OCI-LY3 (cell line): Measurements from ENCODE around the gene GPR27.

ENCODE experiments used
- H2AFZ ChIP-seq: fragments of 200-600, 300-600 bp; shearing (Covaris generic); 2 replicates; pipeline ENCODE4 v1.6.0; 2014; ENCODE audit warnings: antibody characterized with exemption, low read depth, low read length
- H3K27ac ChIP-seq: fragments of 200-600, 300-600 bp; sonication (generic); 2 replicates; pipeline ENCODE4 v1.5.1; 2014; ENCODE audit warnings: mild to moderate bottlenecking, low read length, moderate library complexity, mixed read lengths
- H3K27me3 ChIP-seq: fragments of 200-600, 300-600 bp; sonication (generic); 2 replicates; pipeline ENCODE4 v1.6.1; 2014; ENCODE audit warnings: low read depth, low read length, mixed read lengths
- H3K36me3 ChIP-seq: fragments of 200-600, 300-600 bp; sonication (generic); replicated peaks from 2 replicates; pipeline ENCODE3; 2014; ENCODE audit warnings: low read depth, low read length, mixed read lengths
- H3K4me1 ChIP-seq: fragments of 300-600, 200-600 bp; sonication (generic); 2 replicates; pipeline ENCODE4 v1.6.1; 2014; ENCODE audit warnings: low read length, mixed read lengths
- H3K4me2 ChIP-seq: fragments of 200-600, 300-600 bp; sonication (generic); 2 replicates; pipeline ENCODE4 v1.6.1; 2014; ENCODE audit warnings: low read length, mixed read lengths
- H3K4me3 ChIP-seq: fragments of 300-600, 200-600 bp; sonication (generic); 2 replicates; pipeline ENCODE4 v1.5.1; 2014; ENCODE audit warnings: antibody characterized with exemption, mild to moderate bottlenecking, low read length, moderate library complexity
- H3K79me2 ChIP-seq: fragments of 300-600, 200-600 bp; shearing (Covaris generic); 2 replicates; pipeline ENCODE4 v1.6.1; 2014; ENCODE audit warnings: mild to moderate bottlenecking, low read length, mixed read lengths
- H3K9ac ChIP-seq: fragments of 300-600, 200-600 bp; shearing (Covaris generic); 2 replicates; pipeline ENCODE4 v1.6.0; 2014; ENCODE audit warnings: mild to moderate bottlenecking, low read length, moderate library complexity
- H3K9me3 ChIP-seq: fragments of 200-600, 300-600 bp; shearing (Covaris generic); 2 replicates; pipeline ENCODE4 v1.6.1; 2014; ENCODE audit warnings: low read length, mixed read lengths; ENCODE audit not compliant: insufficient read depth
- H4K20me1 ChIP-seq: fragments of 200-600, 300-600 bp; sonication (generic); 2 replicates; pipeline ENCODE4 v1.6.1; 2016; ENCODE audit warnings: low read length, mixed read lengths; ENCODE audit not compliant: insufficient read depth
- CTCF ChIP-seq: fragments of 200-600, 300-600 bp; sonication (generic); IDR thresholded peaks from 2 replicates; pipeline ENCODE4 v1.5.1; 2014; ENCODE audit warnings: antibody characterized with exemption, low read length, low read depth
- EZH2phosphoT487 ChIP-seq: fragments of 200-600 bp; shearing (Covaris generic); IDR thresholded peaks from 2 replicates; pipeline ENCODE4 v1.6.1; 2018; ENCODE audit warnings: antibody characterized with exemption, mixed run types, low read depth

GPR27 gene

GRCh38 chr3:71776538-71776937, 22.9 kb downstream of the GPR27 start:
- Histone ChIP-seq H2AFZ (no peak overlapping the region), H3K27ac (no peak overlapping the region), H3K36me3 (no peaks in the 10 kb centered on the region), H3K4me2 (no peak overlapping the region), H4K20me1 (no peaks in the 10 kb centered on the region), H3K27me3 (peaks cover 7% of the 10 kb centered on the region; the same call in 1 of the 2 replicates), H3K79me2 (no peaks in the 10 kb centered on the region), H3K9me3 (no peaks in the 10 kb centered on the region), H3K4me1 (peaks cover 11% of the 10 kb centered on the region), H3K9ac (no peak overlapping the region), H3K4me3 (no peak overlapping the region)
- TF ChIP-seq CTCF = no peak
- TF ChIP-seq EZH2phosphoT487 = no peak

- Histone ChIP-seq H3K79me2 (no peaks in the 10 kb centered on the region), H4K20me1 (no peaks in the 10 kb centered on the region), H2AFZ (no peak overlapping the region; the same call in 1 of the 2 replicates), H3K27me3 (peaks cover 15% of the 10 kb centered on the region), H3K4me2 (peak overlapping the region; percentile 54), H3K9ac (no peak overlapping the region), H3K4me3 (peak overlapping the region; percentile 17; the same call in 1 of the 2 replicates), H3K36me3 (no peaks in the 10 kb centered on the region), H3K4me1 (peaks cover 14% of the 10 kb centered on the region), H3K9me3 (no peaks in the 10 kb centered on the region), H3K27ac (no peak overlapping the region)
- TF ChIP-seq CTCF = no peak
- TF ChIP-seq EZH2phosphoT487 = no peak
Measured at GRCh38 chr3:71778353-71778752, 24.7 kb downstream of the GPR27 start.

- Histone ChIP-seq H3K9me3 (no peaks in the 10 kb centered on the region), H3K9ac (no peak overlapping the region), H3K79me2 (no peaks in the 10 kb centered on the region), H3K27me3 (peaks cover 22% of the 10 kb centered on the region), H3K27ac (no peak overlapping the region), H2AFZ (no peak overlapping the region), H3K4me3 (no peak overlapping the region), H3K4me2 (no peak overlapping the region), H4K20me1 (no peaks in the 10 kb centered on the region), H3K36me3 (no peaks in the 10 kb centered on the region), H3K4me1 (peaks cover 14% of the 10 kb centered on the region)
- TF ChIP-seq EZH2phosphoT487 = no peak
- no peak for TF ChIP-seq CTCF
Measured at GRCh38 chr3:71779674-71780377, 26.2 kb downstream of the GPR27 start.

GRCh38 chr3:71780430-71780829, 26.8 kb downstream of the GPR27 start:
- H3K9ac ChIP-seq = no peak overlapping the region
- H3K79me2 ChIP-seq = no peaks in the 10 kb centered on the region
- no peaks in the 10 kb centered on the region for H4K20me1 ChIP-seq
- H3K4me1 ChIP-seq = peaks cover 14% of the 10 kb centered on the region
- H3K4me3 ChIP-seq = no peak overlapping the region
- no peak overlapping the region for H3K27ac ChIP-seq
- H3K36me3 ChIP-seq = no peaks in the 10 kb centered on the region
- peaks cover 22% of the 10 kb centered on the region for H3K27me3 ChIP-seq
- no peaks in the 10 kb centered on the region for H3K9me3 ChIP-seq
- TF ChIP-seq EZH2phosphoT487 (no peak), CTCF (no peak)
- H2AFZ ChIP-seq = no peak overlapping the region
- no peak overlapping the region for H3K4me2 ChIP-seq
